HTR-8/SVneo (cell line): ENCODE measurements around the gene BANP.
"Not testable (repeated sequence)": the region's sequence is repeated elsewhere in the genome, so short reads cannot be mapped to it uniquely, and the experiment has no call there.

Experiments used
- DNase-seq: peaks from one replicate; pipeline ENCODE4 v3.0.0; 2011; ENCODE audit warnings: low spot score, mixed read lengths; ENCODE audit not compliant: insufficient read length
- FAIRE-seq: peaks from 2 replicates; lab custom pipeline; 2011; peaks lifted over from hg19 to GRCh38; lab: Jason Lieb, UNC

Gene BANP

DNA sequence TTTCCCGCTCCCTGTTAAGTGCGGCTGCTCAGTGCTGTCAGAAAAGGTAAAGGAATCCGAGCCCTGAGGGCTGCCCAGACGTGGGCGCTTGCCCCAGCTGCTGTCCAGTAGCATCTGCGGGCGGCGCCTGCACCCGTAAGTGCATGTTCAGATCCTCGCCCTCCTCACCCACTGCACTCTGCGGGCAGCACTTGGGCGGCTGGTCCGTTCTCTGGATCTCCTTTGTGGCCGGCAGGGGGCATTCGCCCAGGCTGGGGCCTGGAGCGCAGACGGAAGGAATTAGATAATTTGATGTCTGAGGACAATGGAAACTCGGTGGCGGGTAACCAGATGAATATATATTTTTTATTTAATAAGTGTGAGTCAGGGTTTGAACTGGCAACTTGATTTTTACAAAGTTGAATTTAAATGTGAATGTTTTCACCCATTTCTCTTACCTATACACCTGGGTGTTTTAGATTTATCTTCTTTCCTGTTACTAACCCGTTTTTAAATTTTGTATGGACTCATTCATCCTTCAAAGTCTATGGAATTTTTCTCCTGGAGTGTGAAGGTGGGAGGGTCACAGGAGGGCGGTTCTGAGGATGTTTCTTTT is 73.4 kb downstream of the BANP start:
- not testable (repeated sequence) for FAIRE-seq
- DNase-seq, result peak; percentile 24

DNA sequence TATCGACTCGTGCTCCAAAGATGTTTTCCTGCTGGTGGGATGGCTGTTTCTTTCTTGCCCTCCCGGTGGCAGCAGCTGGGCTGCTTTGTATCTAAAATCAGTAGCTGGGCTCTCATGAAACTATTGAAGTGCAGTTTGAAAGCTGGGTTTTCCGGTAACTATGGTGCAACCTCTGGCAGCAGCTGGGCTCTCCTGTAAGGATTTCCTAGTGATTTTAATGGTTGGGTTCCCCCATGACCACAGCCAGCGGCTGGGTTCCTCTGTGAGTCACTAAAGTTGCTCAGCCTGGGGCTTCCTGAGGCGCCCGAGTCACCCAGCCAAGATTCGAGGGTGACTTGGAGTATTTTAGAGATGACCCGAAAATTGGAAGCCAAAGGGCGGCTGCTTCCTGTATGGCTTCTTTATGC is 73.9 kb downstream of the BANP start:
- DNase-seq, FAIRE-seq: not testable (repeated sequence)

DNA sequence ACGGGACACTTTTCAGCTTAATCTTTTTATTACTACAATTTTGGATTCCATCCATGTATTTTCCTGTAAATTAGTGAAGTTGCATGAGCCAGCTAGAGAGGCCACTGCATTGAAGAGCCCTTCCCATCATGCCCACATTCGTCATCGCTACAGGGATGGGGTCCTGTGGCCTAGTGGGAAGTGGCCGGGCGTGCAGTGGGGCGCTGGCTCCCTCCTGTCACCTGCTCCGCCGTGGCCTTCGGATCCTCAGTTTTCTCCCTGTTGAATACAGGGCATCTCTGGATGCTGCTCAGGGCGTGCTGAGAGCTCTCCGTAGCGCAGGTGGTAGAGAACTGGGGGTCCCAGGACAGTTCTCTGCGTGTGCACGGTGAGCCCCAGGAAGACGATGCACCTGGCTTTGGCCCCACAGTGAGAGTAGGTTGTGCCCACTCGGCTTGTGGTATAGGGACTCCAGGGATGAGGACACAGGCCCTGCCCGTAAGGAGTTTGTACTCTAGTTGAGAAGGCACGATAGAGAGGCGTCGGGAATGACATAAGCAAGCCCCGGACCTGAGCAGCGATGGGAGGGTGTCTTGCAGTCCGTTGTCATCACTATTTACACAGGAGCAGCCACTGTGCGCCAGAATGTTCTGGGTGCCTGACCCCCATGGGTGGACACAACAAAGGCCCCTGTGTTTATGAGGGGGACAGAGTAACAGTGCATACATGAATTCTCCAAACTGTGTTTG is 74.8 kb downstream of the BANP start:
- DNase-seq, FAIRE-seq: not testable (repeated sequence)

DNA sequence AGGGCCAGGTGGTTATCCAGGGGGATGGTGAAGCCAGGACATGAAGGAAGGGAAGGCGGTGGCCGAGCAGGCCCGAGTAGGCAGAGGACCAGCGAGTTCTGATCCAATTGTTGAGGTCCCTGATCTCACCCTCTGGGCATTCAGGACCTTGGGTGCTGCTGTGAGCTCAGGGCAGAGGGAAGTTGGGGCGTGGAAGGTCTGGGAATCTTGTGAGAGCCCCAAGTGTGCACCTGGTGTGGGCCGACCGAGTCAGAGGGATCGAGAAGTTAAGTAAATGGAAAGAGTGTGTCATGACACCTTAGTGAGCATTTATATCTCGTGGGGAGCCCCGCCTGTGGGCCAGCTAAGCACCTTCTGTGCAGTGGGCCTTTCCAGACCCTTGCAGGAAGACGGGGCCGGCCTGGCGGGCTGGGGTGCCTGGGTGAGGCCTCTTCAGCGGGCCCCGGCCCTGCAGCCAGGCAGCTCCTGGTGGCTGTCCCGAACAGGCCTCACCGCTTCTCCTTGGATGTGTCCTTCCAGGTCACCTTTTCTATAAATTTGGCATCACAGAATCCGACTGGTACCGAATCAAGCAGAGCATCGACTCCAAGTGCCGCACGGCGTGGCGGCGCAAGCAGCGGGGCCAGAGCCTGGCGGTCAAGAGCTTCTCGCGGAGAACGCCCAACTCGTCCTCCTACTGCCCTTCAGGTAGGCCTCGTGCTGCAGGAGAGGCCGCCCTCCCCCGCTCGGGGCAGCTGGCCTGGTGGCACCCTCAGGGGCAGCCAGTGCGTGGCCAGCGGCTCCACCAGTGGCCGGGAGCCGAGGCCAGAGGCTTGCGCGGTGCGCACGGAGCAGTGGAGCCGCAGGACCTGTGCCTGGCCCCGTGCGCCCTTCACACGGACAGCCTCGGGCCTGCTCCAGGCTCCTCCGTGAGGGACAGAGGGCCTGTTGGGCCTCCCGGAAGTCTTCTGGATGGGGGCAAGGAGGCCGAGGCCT is 76.0 kb downstream of the BANP start:
- FAIRE-seq, result no peak
- no peak for DNase-seq

DNA sequence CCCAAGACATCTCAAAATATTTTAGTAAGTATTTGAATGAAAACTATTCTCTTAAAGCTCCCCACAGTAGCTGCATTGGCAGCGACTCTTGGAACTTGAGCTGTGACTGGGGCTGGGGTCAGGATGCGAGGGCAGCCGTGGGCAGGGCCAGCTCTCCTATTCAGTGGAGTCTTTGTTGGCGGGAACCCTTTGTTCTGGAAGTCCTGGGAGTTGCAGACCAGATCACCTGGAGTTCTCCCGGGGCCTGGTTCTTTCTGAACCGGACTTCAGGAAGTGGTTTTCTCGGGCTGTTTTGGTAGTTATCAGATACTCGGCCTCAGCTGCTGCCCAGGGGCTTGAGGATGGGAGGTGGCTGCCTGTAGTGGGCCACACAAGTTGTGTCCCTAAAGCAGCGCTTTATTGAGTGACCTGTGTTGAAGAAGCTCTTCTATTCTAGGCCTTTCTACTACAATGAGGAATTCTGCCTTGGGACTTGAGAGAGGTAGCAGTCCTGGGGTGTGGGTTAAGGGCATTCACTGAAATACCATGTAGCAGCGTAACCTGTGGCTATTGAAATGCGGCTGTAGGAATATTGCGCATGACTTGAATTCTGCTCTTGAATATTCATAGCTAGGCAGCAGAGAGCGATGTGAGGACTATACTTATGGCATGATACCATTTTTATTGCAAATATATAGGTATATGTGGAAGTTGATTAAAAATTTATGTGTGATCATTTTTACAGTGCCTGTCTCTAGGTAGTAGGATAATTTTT is 77.1 kb downstream of the BANP start:
- not testable (repeated sequence) for FAIRE-seq, DNase-seq

DNA sequence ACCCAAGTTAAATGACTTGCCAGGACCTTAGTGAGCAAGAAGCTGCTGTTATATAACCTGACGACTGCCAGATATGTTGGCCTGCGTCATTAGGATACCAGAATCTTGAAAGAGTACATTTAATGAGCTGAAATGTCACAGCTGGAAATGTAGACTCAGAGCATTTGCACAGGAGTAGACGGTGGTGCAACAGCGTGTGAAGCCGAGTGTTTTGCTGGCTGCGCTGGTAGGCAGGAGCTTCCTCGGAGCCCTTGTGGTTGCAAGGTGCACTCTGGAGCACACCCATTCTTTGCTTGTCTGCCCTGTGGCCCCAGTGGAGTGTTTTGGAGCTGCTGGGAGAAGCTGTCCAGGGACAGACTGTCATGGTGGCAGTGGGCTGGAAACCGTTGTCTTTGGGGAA is 79.3 kb downstream of the BANP start:
- DNase-seq (no peak), FAIRE-seq (no peak)

DNA sequence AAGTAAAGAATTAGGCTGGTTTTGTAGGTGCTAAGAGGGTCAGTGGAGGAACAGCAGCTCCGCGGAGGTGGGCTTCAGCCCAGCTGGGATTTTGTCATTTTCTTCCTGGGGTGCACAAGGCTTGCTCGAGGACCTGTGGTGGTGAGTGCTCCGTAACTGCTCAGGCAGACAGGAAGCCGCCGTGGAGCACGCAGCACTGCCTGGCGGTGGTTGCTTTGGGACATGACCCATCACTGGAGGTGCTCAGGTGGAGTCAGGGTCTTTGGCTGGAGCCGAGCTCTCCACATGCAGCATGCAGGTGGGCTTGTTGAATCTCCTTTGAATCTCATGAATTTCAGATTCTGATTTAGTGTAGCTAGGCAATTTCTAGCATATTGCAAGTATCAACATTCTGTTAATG is 79.7 kb downstream of the BANP start:
- FAIRE-seq, DNase-seq: not testable (repeated sequence)

DNA sequence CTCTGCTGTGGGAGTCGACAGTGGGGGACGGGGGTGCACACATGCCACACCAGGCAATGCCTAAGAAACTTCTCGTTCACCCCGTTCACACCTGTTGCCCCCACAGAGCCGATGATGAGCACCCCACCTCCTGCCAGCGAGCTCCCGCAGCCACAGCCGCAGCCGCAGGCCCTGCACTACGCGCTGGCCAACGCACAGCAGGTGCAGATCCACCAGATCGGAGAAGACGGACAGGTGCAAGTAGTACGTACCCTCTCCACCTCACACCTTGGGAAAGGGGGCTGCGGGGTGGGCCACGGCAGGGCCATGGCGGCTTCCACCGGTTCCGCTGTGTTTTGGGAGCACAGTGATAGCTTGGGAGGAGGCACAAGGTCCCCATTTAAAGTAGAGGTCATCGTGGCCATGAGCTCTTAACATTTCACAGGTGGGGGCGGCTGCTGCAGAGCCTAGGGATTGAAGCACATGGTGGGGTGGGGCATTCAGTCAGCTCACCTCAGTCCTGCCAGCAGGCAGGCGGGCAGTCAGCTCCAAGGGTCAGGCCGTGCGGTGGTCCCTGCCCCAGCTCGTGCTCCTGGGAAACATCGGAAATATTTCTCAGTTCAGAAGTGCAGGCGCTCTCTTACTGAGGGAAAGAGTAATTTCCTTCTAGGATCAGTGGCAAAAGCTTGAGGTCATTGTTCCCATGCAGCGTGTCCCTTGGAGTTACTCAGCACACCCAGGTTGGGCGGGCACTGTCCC is 81.9 kb downstream of the BANP start:
- not testable (repeated sequence) for FAIRE-seq

DNA sequence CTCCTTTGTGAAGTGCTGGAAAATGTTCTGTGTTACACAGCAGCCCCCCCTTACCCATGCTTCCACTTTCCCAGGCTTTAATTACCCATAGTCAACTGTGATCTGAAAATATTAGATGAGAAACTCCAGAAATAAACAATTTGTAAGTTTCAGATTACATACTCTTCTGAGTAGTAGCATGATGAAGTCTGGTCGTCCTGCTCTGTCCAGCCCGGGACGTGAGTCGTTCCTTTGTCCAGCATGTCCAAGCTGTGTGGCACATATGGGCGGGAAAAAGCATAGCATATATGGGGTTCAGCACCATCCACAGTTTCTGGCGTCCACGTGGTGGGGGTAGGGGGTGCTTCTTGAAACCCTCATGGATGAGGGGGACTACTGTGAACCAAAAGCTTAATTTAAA is 83.5 kb downstream of the BANP start:
- DNase-seq (no peak), FAIRE-seq (no peak)

More for the DNA sequence above, 81.9 kb downstream of the BANP start:
- not testable (repeated sequence) for DNase-seq

DNA sequence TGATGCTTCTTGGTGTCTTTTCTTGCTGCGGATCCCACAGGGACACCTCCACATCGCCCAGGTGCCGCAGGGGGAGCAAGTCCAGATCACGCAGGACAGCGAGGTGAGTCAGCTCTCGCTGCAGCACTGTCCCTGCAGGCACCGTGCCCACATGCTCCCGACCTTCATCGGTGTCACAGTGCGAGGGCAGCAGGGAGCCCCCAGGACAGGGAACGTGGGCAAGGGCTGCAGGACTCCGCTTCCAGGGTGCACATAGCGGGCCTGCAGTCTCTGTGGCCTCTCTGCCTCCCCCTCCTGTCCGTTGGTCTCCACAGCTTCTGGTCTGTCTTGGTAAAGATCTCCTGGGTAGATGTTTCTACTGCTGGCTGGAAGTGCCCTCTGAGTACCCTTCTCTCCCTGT is 84.1 kb downstream of the BANP start:
- DNase-seq (no peak), FAIRE-seq (no peak)

DNA sequence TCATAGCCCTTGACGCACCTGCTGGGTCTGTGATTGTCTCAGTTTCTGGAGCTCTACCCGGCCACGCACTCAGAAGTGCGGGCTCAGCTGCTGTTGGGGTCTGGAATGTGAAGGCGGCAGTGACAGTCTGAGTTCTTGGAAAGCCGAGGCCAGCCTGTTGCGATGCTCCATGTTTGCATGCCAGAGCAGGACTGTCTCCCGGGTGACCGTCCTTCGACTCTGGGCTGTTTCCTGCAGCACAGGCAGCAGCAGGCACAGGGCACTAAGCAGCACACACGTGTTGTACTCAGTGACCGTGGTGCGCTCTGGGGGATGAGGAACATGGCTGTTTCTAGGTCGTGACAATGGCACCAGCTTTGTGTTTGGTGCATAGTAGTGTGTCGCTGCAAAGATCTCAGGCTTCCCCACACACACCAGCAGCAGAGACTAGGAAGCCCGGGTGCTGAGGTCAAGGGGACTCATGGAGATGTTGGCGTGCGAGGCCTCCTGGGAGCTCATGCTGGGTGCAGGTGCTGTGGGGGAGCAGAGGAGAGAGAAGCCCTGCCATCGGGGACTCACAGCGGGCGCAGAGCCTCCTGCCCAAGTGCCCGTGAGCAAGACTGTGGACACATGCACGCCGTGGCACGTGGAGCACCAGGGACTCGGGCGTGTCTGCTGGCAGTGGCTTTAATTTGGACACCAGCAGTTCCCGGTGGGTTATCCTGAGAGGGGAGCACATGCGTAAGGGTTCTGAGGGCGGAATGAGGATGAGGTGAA is 84.8 kb downstream of the BANP start:
- DNase-seq, FAIRE-seq: not testable (repeated sequence)

DNA sequence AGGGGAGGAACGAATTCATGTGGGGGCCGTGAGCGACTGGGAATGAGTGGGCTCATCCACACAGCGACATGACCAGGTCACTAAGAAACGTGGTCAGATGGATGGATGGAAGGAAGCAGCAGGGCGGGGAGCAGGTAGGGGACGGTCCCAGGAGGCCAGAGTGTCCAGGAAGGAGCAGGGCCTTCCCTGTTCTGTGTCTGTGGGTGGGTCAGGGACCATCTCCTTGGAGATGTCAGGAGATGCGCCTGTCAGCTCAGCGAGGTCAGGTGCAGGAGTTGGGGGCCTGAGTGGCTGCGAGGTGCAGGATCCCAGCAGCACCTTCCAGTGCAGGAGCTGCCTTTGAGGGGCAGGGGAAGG is 85.4 kb downstream of the BANP start:
- FAIRE-seq, DNase-seq: not testable (repeated sequence)

DNA sequence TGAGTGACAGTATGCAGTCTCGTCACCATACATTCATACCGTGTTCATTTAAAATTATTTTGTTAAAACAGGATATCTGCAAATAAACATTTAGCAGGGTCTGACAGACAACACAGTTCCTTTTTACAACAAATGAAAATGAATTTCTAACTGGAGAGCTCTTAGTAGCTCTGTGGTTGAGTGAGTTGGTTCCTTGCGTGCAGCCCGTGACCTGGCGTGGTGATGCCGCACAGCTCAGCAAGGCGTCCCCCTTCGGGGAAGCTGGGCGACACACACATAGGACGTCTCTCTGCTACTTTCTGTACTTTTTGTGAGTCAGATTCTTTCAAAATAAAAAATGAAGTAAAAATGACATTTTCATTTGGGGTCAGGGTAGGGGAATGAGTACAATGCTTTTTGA is 86.1 kb downstream of the BANP start:
- FAIRE-seq, DNase-seq: not testable (repeated sequence)

DNA sequence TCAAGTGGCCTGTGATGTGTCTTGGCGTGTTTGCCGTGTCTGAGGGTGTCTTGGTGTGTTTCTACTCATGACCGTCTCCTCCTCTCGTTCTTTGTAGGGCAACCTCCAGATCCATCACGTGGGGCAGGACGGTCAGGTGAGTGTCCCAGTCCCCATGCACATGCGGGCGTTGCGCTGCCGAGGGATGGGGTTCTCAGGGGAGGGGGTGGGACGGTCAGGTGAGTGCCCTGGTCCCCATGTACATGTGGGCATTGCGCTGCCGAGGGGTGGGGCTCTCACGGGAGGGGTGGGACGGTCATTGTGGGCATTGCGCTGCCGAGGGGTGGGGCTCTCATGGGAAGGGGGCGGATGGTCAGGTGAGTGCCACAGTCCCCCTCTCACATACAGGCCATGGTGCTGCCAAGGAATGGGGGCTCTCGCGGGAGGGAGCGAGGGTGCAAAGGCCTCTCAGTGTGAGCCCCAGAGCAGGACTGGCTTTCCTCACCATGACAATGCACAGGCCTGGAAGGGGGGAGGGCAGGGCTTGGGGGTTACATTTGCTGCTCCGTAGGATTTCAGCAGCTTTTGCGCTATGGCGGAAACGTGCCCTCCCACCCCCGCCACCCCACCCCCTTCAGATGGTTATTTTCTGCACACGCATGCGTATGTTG is 86.8 kb downstream of the BANP start:
- not testable (repeated sequence) for FAIRE-seq, DNase-seq

DNA sequence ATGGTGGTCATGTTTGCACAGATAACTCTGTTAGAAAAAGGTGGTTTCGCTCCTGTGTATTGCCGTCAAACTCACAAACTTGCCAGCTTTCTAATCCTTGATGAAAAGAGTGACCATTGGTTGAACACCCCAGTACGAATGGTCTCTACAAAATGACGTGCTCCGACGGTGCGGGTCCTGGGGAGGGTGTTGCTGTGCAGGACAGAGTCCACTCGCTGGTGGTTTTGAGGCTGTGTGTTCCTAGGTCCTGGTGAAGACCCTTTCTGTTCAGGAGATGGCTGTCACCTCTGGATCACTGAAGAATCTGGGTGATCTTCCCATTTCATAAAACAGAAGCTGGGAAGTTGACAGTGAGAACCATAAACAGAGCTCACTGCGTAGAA is 87.3 kb downstream of the BANP start:
- not testable (repeated sequence) for DNase-seq, FAIRE-seq

DNA sequence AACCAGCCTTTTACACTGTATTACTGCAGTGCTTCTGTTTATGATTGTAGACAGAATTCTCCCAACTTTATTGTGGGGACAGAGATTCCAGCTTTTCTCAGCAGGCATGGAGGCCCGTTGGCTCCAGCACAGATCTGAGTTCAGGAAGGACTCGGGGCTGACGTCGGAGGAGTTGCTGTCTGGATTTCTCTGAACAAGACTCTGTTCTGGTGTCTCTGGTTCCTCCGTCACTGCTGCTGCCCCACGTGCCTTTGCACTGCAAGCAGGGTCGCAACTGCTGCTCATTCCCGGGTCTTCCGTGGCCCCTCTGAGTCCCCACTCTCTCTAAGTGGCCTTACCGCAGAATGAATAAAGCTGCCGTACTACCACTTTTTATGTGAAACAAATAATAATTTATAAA is 88.4 kb downstream of the BANP start:
- no peak for DNase-seq
- FAIRE-seq, result no peak

DNA sequence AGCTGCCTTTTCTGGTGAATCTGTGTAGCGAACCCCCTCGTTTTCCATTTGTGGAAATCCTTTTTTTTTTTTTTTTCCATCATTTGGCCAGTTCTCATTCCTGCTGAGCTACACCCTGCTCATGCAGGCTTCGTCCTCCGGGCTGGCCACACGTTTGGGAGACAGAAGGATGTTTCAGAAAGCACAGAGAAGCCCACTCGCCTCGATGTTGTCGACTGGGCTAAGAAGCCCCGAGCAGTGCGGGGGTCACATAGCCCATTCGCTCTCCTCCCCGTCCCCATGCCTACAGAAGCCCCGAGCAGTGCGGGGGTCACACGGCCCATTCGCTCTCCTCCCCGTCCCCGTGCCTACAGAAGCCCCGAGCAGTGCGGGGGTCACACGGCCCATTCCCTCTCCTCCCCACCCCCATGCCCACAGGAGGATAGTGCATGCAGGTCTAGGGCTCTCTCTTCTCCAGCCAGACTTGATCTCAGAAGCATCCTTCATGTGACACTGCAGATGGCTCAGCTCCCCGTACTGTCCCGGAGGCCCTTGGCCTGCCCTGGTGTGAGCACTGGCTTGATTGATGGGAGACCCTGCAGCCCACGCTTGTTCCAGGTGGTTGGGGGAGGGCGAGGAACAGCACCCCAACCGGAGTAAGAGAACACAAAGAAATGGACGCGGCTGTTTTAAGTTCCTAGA is 89.1 kb downstream of the BANP start:
- FAIRE-seq, DNase-seq: not testable (repeated sequence)

DNA sequence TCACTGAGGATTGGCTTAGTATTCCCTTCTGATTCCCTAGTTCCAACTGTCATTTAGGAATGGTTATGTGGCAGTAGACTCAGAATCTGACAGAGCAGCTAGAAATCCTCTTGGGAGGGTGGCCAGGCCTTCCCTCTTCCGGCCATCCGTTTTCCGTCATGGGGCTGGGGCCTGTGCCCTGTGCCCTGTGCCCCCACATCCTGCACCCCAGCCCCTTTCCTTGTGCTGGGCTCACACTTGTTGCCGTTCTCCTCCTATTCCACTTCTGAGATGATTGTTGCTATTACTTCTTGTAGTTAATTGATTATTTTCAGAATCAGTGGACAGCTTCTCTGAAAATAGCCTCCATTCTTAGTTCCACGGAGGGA is 89.6 kb downstream of the BANP start:
- FAIRE-seq, DNase-seq: not testable (repeated sequence)
